Measurements from ENCODE around the gene OR6N2.

The OR6N2 gene, protein sequence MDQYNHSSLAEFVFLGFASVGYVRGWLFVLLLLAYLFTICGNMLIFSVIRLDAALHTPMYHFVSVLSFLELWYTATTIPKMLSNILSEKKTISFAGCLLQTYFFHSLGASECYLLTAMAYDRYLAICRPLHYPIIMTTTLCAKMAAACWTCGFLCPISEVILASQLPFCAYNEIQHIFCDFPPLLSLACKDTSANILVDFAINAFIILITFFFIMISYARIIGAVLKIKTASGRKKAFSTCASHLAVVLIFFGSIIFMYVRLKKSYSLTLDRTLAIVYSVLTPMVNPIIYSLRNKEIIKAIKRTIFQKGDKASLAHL

DNA sequence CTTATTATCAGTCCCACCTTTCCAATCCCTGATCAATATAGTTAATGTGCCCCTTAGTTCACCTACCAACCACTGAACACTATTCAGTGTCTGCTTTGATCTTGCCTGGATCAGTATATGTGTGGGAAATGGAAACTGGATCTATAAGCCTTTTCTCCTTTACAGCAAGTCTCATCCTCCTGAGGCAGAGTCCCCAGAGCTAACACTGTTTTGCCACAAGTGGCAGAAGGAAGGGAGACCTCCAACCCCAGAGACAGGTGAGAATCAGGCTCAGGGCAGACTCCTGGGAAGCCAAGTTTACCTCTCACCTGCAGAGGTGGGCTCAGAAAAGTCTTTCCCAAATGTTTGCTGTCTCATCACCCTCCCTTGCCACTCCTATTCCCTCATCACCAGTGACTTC, at the start of gene OR6N2:
Gene OR6N2 (minus strand): TSS at position 101 of the 400 bp plus-strand sequence. CDS start 3,569 bp downstream, outside the sequence.
- DNase-seq (ENCODE audit: low read depth, low spot score) = no peak

DNA sequence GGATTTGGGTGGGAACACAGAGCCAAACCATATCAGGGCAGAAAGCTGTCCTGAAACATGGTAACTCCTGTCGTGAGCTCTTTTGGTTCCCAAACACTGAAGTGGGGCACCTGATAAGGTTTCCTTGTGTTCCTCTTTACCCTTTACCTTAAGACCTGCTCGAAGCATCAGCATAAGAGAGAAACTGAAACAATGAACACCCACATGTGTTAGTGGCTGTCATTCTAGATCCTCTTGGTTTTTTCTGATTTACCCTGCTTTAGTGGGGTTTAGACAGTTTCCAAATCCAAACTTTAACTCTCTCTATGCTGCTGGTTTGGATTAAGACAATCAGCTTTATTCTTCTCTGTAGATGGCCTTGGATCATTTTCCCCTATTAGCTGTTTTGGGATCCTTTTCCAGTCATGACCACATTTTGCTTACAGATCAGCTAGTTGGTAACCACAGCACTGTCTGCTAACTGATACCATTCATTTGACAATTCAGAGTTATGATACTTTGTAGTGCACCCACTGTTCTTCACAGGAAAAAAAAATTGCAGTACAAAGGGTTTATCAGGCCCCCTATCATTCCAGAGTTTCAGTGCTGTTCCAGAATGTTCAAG, 49.2 kb upstream of the OR6N2 start:
- no peak for DNase-seq (ENCODE audit: low read depth, low spot score)

DNA sequence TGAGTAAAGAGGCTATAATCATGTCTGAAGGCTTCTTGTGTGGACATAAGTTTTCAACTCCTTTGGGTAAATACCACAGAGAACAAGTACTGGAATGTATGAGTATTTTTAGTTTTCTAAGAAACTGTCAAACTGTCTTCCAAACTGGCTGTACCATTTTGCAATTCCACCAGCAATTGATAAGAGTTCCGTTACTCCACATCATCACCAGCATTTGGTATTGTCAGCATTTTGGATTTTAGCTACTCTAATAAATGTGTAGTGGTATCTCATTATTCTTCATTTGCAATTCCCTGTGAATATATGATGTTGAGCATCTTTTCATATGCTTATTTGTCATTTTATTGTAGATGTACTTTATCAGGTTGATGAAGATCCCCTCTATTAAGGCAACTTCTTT, 40.7 kb upstream of the OR6N2 start:
- no peak for DNase-seq (ENCODE audit: low read depth, low spot score)

GRCh38 chr1:158819461-158820443, 38.7 kb upstream of the OR6N2 start:
- no peak for DNase-seq (ENCODE audit: low read depth, low spot score)

DNA sequence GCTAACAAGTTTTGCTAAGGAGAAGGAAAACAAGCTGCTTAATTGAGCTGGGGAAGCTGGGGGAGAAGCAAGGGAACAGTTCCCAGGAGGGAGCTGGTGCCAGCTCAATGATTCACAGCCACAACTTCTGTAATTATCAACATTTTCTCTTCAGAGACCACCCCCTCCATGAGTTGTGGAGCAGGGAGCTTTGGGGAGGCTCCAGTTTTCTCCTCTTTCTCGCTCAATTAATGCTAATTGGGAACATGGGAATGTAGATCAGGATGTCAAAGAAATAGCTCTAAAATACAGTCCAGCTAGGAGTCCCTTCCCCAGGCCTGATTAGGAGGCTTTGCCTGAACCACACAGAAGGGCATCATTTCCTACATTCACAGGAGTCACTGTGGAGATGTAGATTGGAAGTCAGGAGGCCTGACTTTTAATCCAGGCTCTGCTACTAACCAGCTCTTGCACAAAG, 38.0 kb upstream of the OR6N2 start:
- no peak for DNase-seq (ENCODE audit: low read depth, low spot score)

GRCh38 chr1:158818560-158818959, 37.6 kb upstream of the OR6N2 start:
- DNase-seq (ENCODE audit: low read depth, low spot score) = no peak

- no peak for DNase-seq (ENCODE audit: low read depth, low spot score)
These were observed 34.0 kb upstream of the OR6N2 start for GRCh38 chr1:158814970-158815369.

GRCh38 chr1:158813164-158813563, 32.2 kb upstream of the OR6N2 start:
- no peak for DNase-seq (ENCODE audit: low read depth, low spot score)

GRCh38 chr1:158812336-158812735, 31.3 kb upstream of the OR6N2 start:
- DNase-seq (ENCODE audit: low read depth, low spot score) = no peak

DNA sequence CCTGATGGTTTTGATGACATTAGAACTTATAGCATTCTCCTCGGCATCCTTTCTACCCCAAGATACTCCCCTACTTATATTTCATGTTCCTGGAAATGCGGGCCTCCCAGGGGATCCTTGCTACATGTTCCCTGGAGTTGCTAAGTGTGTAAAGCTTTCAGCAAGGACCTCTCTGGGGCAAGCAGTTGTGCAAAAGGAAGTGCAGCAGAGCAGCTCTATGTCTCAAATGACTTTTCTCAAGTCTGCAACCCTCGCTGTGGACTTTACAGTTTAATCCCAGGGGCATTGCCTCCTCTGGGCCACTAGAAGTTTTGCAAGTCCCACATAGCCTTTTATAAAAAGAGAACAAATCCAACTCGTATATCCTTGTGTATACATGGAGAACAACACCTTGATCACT, 29.3 kb upstream of the OR6N2 start:
- DNase-seq (ENCODE audit: low read depth, low spot score) = no peak

- DNase-seq (ENCODE audit: low read depth, low spot score) = no peak
These were observed 28.9 kb upstream of the OR6N2 start for GRCh38 chr1:158809862-158810261.

GRCh38 chr1:158809256-158809655, 28.3 kb upstream of the OR6N2 start:
- DNase-seq (ENCODE audit: low read depth, low spot score) = no peak

DNA sequence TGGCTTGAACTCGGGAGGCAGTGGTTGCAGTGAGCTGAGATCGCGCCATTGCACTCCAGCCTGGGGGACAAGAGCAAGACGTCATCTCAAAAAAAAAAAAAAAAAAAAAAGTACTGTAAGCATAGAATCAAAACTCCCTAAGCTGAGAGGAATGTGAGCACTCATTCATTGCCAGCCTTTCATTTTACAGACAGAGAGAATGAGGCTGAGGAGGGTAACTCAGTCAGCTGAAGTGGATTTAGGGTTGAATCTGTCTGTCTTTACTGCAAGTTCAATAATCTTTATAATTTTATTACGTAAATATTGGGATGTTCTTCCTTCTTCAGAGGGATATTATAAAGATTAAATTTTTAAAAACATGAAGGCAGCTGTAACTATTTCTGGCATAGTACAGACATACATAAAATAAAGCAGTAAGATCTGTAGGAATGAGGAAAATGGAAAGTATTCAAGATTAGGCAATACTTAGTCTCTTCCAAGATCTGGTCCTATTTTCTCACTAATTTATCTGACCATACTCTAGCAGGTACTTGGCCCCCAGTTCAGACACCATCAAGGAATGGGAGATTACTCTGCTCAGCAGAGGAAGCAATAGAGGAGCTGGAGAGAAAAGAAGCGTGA, 26.0 kb upstream of the OR6N2 start:
- DNase-seq (ENCODE audit: low read depth, low spot score) = no peak

DNA sequence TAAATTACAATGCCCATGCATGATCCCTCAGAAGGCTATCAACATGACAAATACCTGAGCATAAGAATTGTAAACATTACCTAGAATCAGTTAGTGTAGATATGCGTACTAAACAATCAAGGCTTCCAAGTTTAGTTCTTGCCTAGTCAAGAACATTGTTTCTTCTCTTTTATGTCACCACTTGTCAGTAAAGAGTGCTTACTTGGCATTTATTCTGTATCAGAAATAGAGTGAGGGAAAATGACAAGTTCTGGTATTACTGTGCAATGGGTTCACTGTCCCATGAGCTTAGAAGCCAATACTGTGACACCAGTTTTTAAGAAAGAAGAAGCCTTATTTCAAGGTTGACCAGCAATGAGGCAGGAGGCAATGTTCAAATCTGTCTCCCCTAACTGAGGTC, 22.7 kb upstream of the OR6N2 start:
- DNase-seq (ENCODE audit: low read depth, low spot score) = no peak

DNA sequence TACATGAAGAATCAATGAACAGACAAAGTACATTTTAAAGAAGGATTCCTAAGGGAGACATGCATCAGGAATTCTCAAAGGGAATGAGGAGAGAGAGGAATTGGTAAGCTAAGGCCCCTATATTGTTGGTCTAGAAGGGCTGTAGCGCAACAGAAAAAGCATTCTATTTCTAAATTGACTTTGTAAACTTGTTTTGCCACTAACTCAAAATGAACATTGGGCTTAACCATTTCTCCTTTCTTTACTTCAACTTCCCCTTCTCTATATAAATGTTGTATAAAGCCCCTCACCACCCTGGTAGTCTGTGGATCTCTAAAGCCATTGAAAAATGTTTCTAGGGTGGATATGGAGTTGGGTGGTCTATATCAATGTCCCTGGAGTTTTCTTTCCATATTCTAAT, 20.4 kb upstream of the OR6N2 start:
- no peak for DNase-seq (ENCODE audit: low read depth, low spot score)

DNA sequence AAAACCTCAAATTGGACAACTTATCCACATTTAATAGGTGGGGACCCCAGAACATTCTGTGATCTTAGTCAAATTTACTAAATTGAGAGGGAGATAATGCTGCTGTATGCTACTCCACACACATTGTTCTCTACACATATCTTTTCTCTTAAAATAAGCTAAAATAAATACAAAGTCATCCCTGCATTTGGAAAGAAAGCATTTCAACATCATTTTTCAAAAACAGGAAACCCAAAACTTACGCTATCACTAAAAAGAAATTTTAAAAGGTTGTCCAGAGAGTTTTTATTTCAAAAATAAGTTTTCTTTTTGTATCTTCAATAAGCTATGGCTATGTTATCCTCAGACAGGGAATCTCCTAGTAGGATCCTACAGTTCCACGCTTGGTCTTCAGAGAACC, 19.5 kb upstream of the OR6N2 start:
- DNase-seq (ENCODE audit: low read depth, low spot score) = no peak

DNA sequence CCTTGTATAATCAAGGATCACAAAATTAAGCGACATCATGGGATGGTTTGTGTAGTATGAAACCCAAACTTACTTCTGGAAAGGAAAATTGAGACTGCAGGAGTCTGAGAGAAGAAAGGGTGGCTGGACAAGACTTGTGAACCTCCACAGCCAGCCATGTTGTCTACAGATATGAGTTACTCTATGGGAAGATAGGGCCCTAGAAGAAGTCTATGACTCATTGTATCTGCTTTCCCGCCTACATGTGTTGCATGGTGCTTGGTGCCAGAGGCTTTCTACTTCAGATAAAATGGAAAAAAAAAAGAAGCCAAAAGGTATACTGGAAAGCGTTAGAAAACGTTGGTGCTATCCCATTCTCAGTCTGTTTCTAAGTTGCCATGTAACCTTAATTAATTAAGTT, 18.7 kb upstream of the OR6N2 start:
- no peak for DNase-seq (ENCODE audit: low read depth, low spot score)

DNA sequence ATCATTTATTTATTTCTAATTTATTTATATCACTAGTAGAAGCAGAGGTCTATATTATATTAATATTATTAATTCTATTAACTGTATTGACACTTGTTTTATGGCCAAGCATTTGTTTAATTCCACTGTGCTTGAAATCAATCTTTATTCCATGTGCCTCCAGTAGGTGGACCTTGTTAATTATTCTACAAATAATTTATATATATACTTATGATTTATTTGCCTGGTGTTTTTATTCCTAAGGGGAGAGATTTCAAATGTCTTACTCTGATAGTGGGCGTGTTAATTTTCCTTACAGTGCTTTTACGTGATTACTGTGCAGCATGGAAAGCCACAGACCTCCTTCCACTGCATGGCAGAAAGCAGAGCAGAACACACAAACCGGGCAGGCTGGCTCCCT, 17.5 kb upstream of the OR6N2 start:
- DNase-seq (ENCODE audit: low read depth, low spot score) = no peak

DNA sequence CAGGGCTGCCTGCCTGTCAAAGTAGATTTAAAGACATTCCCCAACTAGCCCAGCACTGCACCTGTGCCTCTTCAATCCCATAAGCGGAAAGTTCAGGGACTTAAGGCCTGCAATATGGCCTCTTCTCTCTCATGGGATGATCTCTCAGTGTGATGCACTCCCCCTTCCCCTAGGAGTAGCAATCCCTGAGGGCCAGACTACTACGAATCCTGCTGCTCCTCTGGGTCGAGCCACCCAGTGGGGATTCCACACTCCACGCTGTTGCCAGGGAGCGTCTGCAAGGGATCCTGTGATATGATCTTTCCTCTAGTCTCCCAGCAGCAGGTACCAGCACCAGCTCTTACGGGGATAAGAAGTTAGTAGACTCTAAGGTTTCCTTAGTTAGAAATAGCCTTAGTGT, 13.2 kb upstream of the OR6N2 start:
- no peak for DNase-seq (ENCODE audit: low read depth, low spot score)

- DNase-seq (ENCODE audit: low read depth, low spot score) = peak; percentile 28
These were observed 12.6 kb upstream of the OR6N2 start for GRCh38 chr1:158793604-158794003.

- no peak for DNase-seq (ENCODE audit: low read depth, low spot score)
These were observed 8.8 kb downstream of the OR6N2 start, which contains the start of gene OR6N1 for GRCh38 chr1:158771950-158772866. Gene OR6N1, minus strand, starts transcription at chr1:158772195. Its CDS starts 5,513 bp downstream, at chr1:158766682.
